ENCODE results near the gene DCUN1D3. TPM values are rescaled to one million over a fixed set of nuclear protein-coding genes. Genes with fewer than 3 reads are reported as not detected.
"Not testable (repeated sequence)": the region's sequence is repeated elsewhere in the genome, so short reads cannot be mapped to it uniquely, and the experiment has no call there.

The DCUN1D3 gene
- polyA plus RNA-seq, 1 donor (not counting 4 experiments of a cell fraction or from before 2014, with no cell fraction given): 9.4 TPM

- DNase-seq (ENCODE audit: low read depth, low spot score): no peak
Measured at GRCh38 chr16:20931066-20931600, 31.0 kb upstream of the DCUN1D3 start.

GRCh38 chr16:20930365-20930690 lies 30.2 kb upstream of the DCUN1D3 start:
- Histone ChIP-seq H3K27me3 (ENCODE audit: control insufficient read depth, extremely low read depth, insufficient read depth, low read length) (no peaks in the 10 kb centered on the region), H3K9me3 (ENCODE audit: control insufficient read depth, low read depth, low read length) (no peaks in the 10 kb centered on the region), H3K9ac (ENCODE audit: control insufficient read depth, extremely low read depth, insufficient read depth, low read length) (no peak overlapping the region), H3K9me1 (ENCODE audit: control insufficient read depth, extremely low read depth, insufficient read depth, low read length) (no peaks in the 10 kb centered on the region), H3K4me2 (ENCODE audit: control insufficient read depth, extremely low read depth, insufficient read depth, low read depth, low read length) (no peak overlapping the region), H3K4me1 (ENCODE audit: control insufficient read depth, extremely low read depth, insufficient read depth, low read length) (no peaks in the 10 kb centered on the region), H3K79me2 (ENCODE audit: control insufficient read depth, insufficient read depth, low read length) (no peaks in the 10 kb centered on the region), H3K4me3 (ENCODE audit: control insufficient read depth in 2 of 3, extremely low read depth in 1 of 3, insufficient read depth in 2 of 3, low read depth in 1 of 3, low read length in 3 of 3) (no peak overlapping the region), H2AFZ (ENCODE audit: control insufficient read depth, low read length) (no peak overlapping the region), H4K20me1 (ENCODE audit: control insufficient read depth, extremely low read depth, insufficient read depth, low read length) (no peaks in the 10 kb centered on the region), H3K36me3 (ENCODE audit: control insufficient read depth in 2 of 2, extremely low read depth in 1 of 2, insufficient read depth in 2 of 2, low read length in 2 of 2) (no peaks in the 10 kb centered on the region), H3K27ac (ENCODE audit: control insufficient read depth, insufficient read depth, low read length) (no peak overlapping the region)
- DNase-seq (ENCODE audit: low read depth, low spot score): no peak
- dilution Hi-C loops (cut with MboI; ENCODE audit: extremely low pct_ligation_motif_present, low sequenced_read_pairs): no loop called here
- no peak for FAIRE-seq
- no peak for TF ChIP-seq EZH2 (IDR thresholded peaks at IDR 0.05; ENCODE audit: low read length)
- no peak for TF ChIP-seq CTCF (optimal IDR thresholded peaks at IDR 0.05 in 1 of 3, IDR thresholded peaks at IDR 0.05 in 1 of 3, conservative IDR thresholded peaks at IDR 0.05 in 1 of 3; ENCODE audit: extremely low read depth in 1 of 3, insufficient read depth in 2 of 3, low read length in 3 of 3)

More at GRCh38 chr16:20931066-20931600, 31.0 kb upstream of the DCUN1D3 start:
- H3K4me2 ChIP-seq (ENCODE audit: control insufficient read depth, extremely low read depth, insufficient read depth, low read depth, low read length): no peak overlapping the region
- FAIRE-seq: no peak
- dilution Hi-C loops (cut with MboI; ENCODE audit: extremely low pct_ligation_motif_present, low sequenced_read_pairs): no loop called here
- H3K27me3 ChIP-seq (ENCODE audit: control insufficient read depth, extremely low read depth, insufficient read depth, low read length): no peaks in the 10 kb centered on the region
- H3K9me3 ChIP-seq (ENCODE audit: control insufficient read depth, low read depth, low read length): no peaks in the 10 kb centered on the region
- H2AFZ ChIP-seq (ENCODE audit: control insufficient read depth, low read length): no peak overlapping the region
- no peaks in the 10 kb centered on the region for H3K9me1 ChIP-seq (ENCODE audit: control insufficient read depth, extremely low read depth, insufficient read depth, low read length)
- H3K4me3 ChIP-seq (ENCODE audit: control insufficient read depth in 2 of 3, extremely low read depth in 1 of 3, insufficient read depth in 2 of 3, low read depth in 1 of 3, low read length in 3 of 3): no peak overlapping the region
- no peaks in the 10 kb centered on the region for H3K79me2 ChIP-seq (ENCODE audit: control insufficient read depth, insufficient read depth, low read length)
- no peaks in the 10 kb centered on the region for H3K36me3 ChIP-seq (ENCODE audit: control insufficient read depth in 2 of 2, extremely low read depth in 1 of 2, insufficient read depth in 2 of 2, low read length in 2 of 2)
- H3K4me1 ChIP-seq (ENCODE audit: control insufficient read depth, extremely low read depth, insufficient read depth, low read length): no peaks in the 10 kb centered on the region
- H3K9ac ChIP-seq (ENCODE audit: control insufficient read depth, extremely low read depth, insufficient read depth, low read length): no peak overlapping the region
- no peak overlapping the region for H3K27ac ChIP-seq (ENCODE audit: control insufficient read depth, insufficient read depth, low read length)
- no peaks in the 10 kb centered on the region for H4K20me1 ChIP-seq (ENCODE audit: control insufficient read depth, extremely low read depth, insufficient read depth, low read length)
- TF ChIP-seq CTCF (optimal IDR thresholded peaks at IDR 0.05 in 1 of 3, IDR thresholded peaks at IDR 0.05 in 1 of 3, conservative IDR thresholded peaks at IDR 0.05 in 1 of 3; ENCODE audit: extremely low read depth in 1 of 3, insufficient read depth in 2 of 3, low read length in 3 of 3) (no peak), EZH2 (IDR thresholded peaks at IDR 0.05; ENCODE audit: low read length) (no peak)

GRCh38 chr16:20929676-20930364 lies 29.7 kb upstream of the DCUN1D3 start:
- dilution Hi-C loops (cut with MboI; ENCODE audit: extremely low pct_ligation_motif_present, low sequenced_read_pairs): not testable (repeated sequence)

More at GRCh38 chr16:20929676-20930364, 29.7 kb upstream of the DCUN1D3 start:
- H3K9me3 ChIP-seq (ENCODE audit: control insufficient read depth, low read depth, low read length); FAIRE-seq; H3K9me1 ChIP-seq (ENCODE audit: control insufficient read depth, extremely low read depth, insufficient read depth, low read length); H3K36me3 ChIP-seq (ENCODE audit: control insufficient read depth in 2 of 2, extremely low read depth in 1 of 2, insufficient read depth in 2 of 2, low read length in 2 of 2); H3K9ac ChIP-seq (ENCODE audit: control insufficient read depth, extremely low read depth, insufficient read depth, low read length); H3K27ac ChIP-seq (ENCODE audit: control insufficient read depth, insufficient read depth, low read length); H3K4me3 ChIP-seq (ENCODE audit: control insufficient read depth in 2 of 3, extremely low read depth in 1 of 3, insufficient read depth in 2 of 3, low read depth in 1 of 3, low read length in 3 of 3); DNase-seq (ENCODE audit: low read depth, low spot score); H2AFZ ChIP-seq (ENCODE audit: control insufficient read depth, low read length); H3K79me2 ChIP-seq (ENCODE audit: control insufficient read depth, insufficient read depth, low read length); H3K4me2 ChIP-seq (ENCODE audit: control insufficient read depth, extremely low read depth, insufficient read depth, low read depth, low read length); H3K4me1 ChIP-seq (ENCODE audit: control insufficient read depth, extremely low read depth, insufficient read depth, low read length); H3K27me3 ChIP-seq (ENCODE audit: control insufficient read depth, extremely low read depth, insufficient read depth, low read length); H4K20me1 ChIP-seq (ENCODE audit: control insufficient read depth, extremely low read depth, insufficient read depth, low read length): not testable (repeated sequence)

All from keratinocyte (primary cell).